Activated naive CD4-positive, alpha-beta T cell treated with anti-CD3 and anti-CD28 coated beads, Interleukin-2, amount 10 ng/mL, durations not matched to agents 5 hours and 36 hours (primary cell): ENCODE measurements around the gene ZNF430. TPM values are rescaled to one million over a fixed set of nuclear protein-coding genes. Genes with fewer than 3 reads are reported as not detected.

Source experiments
- total RNA-seq, 2 experiments: library from RNA; stranded (reverse); gene quantifications; one replicate each; pipeline ENCODE4 v1.2.3, GENCODE V29; 2021

Gene ZNF430
- total RNA-seq = 10 to 100 TPM; 24.0 to 27.6 TPM

DNA sequence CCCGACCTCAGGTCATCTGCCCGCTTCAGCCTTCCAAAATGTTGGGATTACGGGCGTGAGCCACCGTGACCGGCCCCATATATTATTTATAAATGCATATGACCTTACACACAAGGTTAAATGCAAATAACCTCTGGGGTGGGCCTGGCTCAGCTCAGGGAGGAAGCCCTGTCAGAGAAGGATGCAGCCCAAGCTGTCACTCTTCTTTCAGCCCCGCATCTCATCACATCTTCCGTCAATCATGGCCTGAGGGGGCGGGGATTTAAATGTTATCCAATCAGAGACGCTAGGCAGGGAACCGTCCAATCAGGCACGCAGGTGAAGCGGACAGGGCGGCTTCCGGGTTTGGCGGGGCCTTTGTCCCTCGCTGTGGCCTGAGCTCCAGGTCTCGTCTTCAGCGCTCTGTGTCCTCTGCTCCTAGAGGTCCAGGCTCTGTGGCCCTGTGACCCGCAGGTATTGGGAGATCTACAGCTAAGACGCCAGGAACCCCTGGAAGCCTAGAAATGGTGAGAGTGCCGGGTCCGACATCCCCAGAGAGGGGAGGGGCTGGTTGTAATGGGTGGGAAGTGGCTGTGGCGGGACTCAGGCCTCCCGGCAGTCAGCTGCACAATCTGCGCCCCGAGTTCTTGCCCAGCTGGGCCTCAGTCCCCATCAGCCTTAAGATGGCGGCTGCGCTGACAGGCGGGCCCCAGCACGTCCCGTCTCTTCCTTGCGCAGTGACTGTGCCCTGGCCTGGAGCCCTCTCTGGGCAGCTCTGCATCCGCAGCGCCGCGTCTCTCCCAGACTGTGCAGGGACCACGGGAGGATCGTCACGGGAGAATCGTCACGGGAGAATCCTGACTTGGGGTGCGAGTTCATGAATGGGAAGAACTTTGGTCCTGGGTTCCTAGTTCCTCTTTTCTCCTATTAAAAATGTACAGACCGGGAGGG is at the start of gene ZNF430:
Gene ZNF430 (plus strand): TSS at position 360 of the 930 bp plus-strand sequence. CDS start 144 bp downstream, at position 504.

GRCh38 chr19:21082011-21082975 is 61.8 kb downstream of the ZNF430 start, which contains the start of gene ZNF714:
ZNF714 (plus strand) TSS chr19:21082203; CDS start chr19:21098269, 16,066 bp downstream.

Other genes with a start within 250 kb of the ZNF430 start
- gene ZNF66, start 244.4 kb upstream of the ZNF430 start, total RNA-seq = 10 to 100 TPM; 11.0 to 12.0 TPM
- gene ZNF85, start 97.4 kb upstream of the ZNF430 start, total RNA-seq = 10 to 100 TPM; 14.8 to 15.7 TPM
- 10 to 100 TPM; 22.0 to 23.0 TPM for gene ZNF714, start 61.5 kb downstream of the ZNF430 start, total RNA-seq
- 10 to 100 TPM; 21.6 to 25.3 TPM for gene ZNF431, start 121.4 kb downstream of the ZNF430 start, total RNA-seq